ENCODE data around the gene TMPRSS15.

Gene TMPRSS15

GRCh38 chr21:18252680-18253079 lies 150.9 kb downstream of the TMPRSS15 start:
- no peaks in the 10 kb centered on the region for H3K36me3 ChIP-seq (ENCODE audit: control insufficient read depth in 1 of 2, insufficient read depth in 2 of 2, low read length in 2 of 2)
- DNase-seq, result no peak
- no peaks in the 10 kb centered on the region for H3K27me3 ChIP-seq (ENCODE audit: insufficient read depth, low read length)
- H3K4me3 ChIP-seq (ENCODE audit: low read depth, low read length), result no peak overlapping the region
- WGBS (ENCODE audit: extremely low coverage, insufficient coverage, insufficient read length), result no CpG with 5 or more reads among the region's 5 CpGs
- no peak overlapping the region for H2BK5ac ChIP-seq (ENCODE audit: low read depth, low read length, poor library complexity)
- H3K9me3 ChIP-seq (ENCODE audit: insufficient read depth, low read depth, low read length), result no peaks in the 10 kb centered on the region
- no peak overlapping the region for H2AFZ ChIP-seq (ENCODE audit: insufficient read depth, low read length, poor library complexity)
- no peak overlapping the region for H4K8ac ChIP-seq (ENCODE audit: low read depth, low read length)
- H3K9ac ChIP-seq (ENCODE audit: low read length), result no peak overlapping the region
- H2AK5ac ChIP-seq (ENCODE audit: low read length), result no peak overlapping the region
- no peak overlapping the region for H4K12ac ChIP-seq (ENCODE audit: low read depth, low read length)
- no peak overlapping the region for H3K4ac ChIP-seq (ENCODE audit: low read depth, low read length)
- no peak overlapping the region for H3K27ac ChIP-seq (ENCODE audit: low read depth, low read length)
- H3K18ac ChIP-seq (ENCODE audit: low read length), result no peak overlapping the region
- no peak overlapping the region for H2BK12ac ChIP-seq (ENCODE audit: low read length)
- H2BK120ac ChIP-seq (ENCODE audit: insufficient read depth, low read length, poor library complexity), result no peak overlapping the region
- H4K91ac ChIP-seq (ENCODE audit: low read depth, low read length), result no peak overlapping the region
- no peaks in the 10 kb centered on the region for H3K79me2 ChIP-seq (ENCODE audit: control insufficient read depth, insufficient read depth, low read length, poor library complexity)
- no peak overlapping the region for H3K23ac ChIP-seq (ENCODE audit: low read length)
- no peak overlapping the region for H3K4me2 ChIP-seq (ENCODE audit: low read length)
- no peak overlapping the region for H3K14ac ChIP-seq (ENCODE audit: low read length)
- H3K79me1 ChIP-seq (ENCODE audit: low read length), result no peaks in the 10 kb centered on the region
- H3K4me1 ChIP-seq (ENCODE audit: control insufficient read depth in 1 of 2, insufficient read depth in 2 of 2, low read length in 2 of 2), result no peaks in the 10 kb centered on the region

DNA sequence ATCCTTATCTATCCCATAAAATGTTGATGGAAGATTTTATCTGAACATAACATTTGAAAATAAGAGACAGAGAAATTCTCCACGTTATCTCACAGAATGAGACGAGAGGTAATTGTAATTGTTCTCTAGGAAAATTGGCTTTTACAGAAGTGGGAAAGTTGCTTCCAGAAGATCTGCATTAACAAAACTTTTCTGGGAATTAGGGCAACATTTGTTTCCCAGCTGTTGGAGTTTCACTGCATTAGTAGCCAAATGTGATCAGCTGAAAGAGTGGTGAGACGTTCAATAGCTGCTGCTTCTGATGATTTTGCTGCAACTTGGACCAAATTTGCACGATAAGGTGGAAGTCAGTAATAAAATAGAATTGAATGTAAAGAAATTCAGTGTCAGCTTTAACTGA lies 151.3 kb downstream of the TMPRSS15 start:
- WGBS (ENCODE audit: extremely low coverage, insufficient coverage, insufficient read length), result no CpG with 5 or more reads among the region's 4 CpGs

DNA sequence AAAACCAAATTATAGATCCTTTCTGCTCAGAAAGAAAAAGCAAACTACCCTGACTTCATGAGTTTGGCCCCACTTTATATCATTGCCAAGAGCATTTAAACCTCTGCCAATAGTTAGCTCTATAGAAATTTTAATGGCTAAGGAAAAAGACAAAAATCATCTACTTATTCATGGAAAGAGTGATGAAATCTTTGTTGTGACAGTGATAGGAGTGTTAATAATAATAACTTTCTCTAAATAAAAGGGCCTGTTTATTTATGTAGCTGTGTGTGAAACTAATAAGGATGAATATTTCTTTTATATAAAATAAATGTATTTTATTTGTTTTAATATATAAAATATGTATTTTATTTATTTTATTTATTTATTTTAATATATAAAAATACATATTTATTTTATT lies 152.5 kb downstream of the TMPRSS15 start:
- H2AK5ac ChIP-seq (ENCODE audit: low read length), result no peak overlapping the region
- no peak overlapping the region for H3K4me2 ChIP-seq (ENCODE audit: low read length)
- DNase-seq, result no peak
- no peak overlapping the region for H3K27ac ChIP-seq (ENCODE audit: low read depth, low read length)
- no peak overlapping the region for H2BK120ac ChIP-seq (ENCODE audit: insufficient read depth, low read length, poor library complexity)
- peaks cover under 1% of the 10 kb centered on the region for H3K27me3 ChIP-seq (ENCODE audit: insufficient read depth, low read length)
- H3K23ac ChIP-seq (ENCODE audit: low read length), result no peak overlapping the region
- no peak overlapping the region for H3K18ac ChIP-seq (ENCODE audit: low read length)
- H3K79me1 ChIP-seq (ENCODE audit: low read length), result no peaks in the 10 kb centered on the region
- H3K36me3 ChIP-seq (ENCODE audit: control insufficient read depth in 1 of 2, insufficient read depth in 2 of 2, low read length in 2 of 2), result no peaks in the 10 kb centered on the region
- no peaks in the 10 kb centered on the region for H3K79me2 ChIP-seq (ENCODE audit: control insufficient read depth, insufficient read depth, low read length, poor library complexity)
- H3K4me1 ChIP-seq (ENCODE audit: control insufficient read depth in 1 of 2, insufficient read depth in 2 of 2, low read length in 2 of 2), result no peaks in the 10 kb centered on the region
- no peak overlapping the region for H3K14ac ChIP-seq (ENCODE audit: low read length)
- H3K4ac ChIP-seq (ENCODE audit: low read depth, low read length), result no peak overlapping the region
- no peak overlapping the region for H3K4me3 ChIP-seq (ENCODE audit: low read depth, low read length)
- no peak overlapping the region for H4K12ac ChIP-seq (ENCODE audit: low read depth, low read length)
- H4K91ac ChIP-seq (ENCODE audit: low read depth, low read length), result no peak overlapping the region
- H2BK5ac ChIP-seq (ENCODE audit: low read depth, low read length, poor library complexity), result no peak overlapping the region
- H2AFZ ChIP-seq (ENCODE audit: insufficient read depth, low read length, poor library complexity), result no peak overlapping the region
- H3K9me3 ChIP-seq (ENCODE audit: insufficient read depth, low read depth, low read length), result no peaks in the 10 kb centered on the region
- no peak overlapping the region for H2BK12ac ChIP-seq (ENCODE audit: low read length)
- no peak overlapping the region for H3K9ac ChIP-seq (ENCODE audit: low read length)
- no peak overlapping the region for H4K8ac ChIP-seq (ENCODE audit: low read depth, low read length)

More for the DNA sequence above, 151.3 kb downstream of the TMPRSS15 start:
- Histone ChIP-seq H4K12ac (ENCODE audit: low read depth, low read length) (no peak overlapping the region), H2AK5ac (ENCODE audit: low read length) (no peak overlapping the region), H3K9me3 (ENCODE audit: insufficient read depth, low read depth, low read length) (no peaks in the 10 kb centered on the region), H3K4ac (ENCODE audit: low read depth, low read length) (no peak overlapping the region), H3K79me2 (ENCODE audit: control insufficient read depth, insufficient read depth, low read length, poor library complexity) (no peaks in the 10 kb centered on the region), H3K4me2 (ENCODE audit: low read length) (no peak overlapping the region), H2BK12ac (ENCODE audit: low read length) (no peak overlapping the region), H2BK120ac (ENCODE audit: insufficient read depth, low read length, poor library complexity) (no peak overlapping the region), H4K8ac (ENCODE audit: low read depth, low read length) (no peak overlapping the region), H3K14ac (ENCODE audit: low read length) (no peak overlapping the region), H3K9ac (ENCODE audit: low read length) (no peak overlapping the region), H3K27me3 (ENCODE audit: insufficient read depth, low read length) (no peaks in the 10 kb centered on the region), H3K36me3 (ENCODE audit: control insufficient read depth in 1 of 2, insufficient read depth in 2 of 2, low read length in 2 of 2) (no peaks in the 10 kb centered on the region), H3K27ac (ENCODE audit: low read depth, low read length) (no peak overlapping the region), H2BK5ac (ENCODE audit: low read depth, low read length, poor library complexity) (no peak overlapping the region), H2AFZ (ENCODE audit: insufficient read depth, low read length, poor library complexity) (no peak overlapping the region), H3K18ac (ENCODE audit: low read length) (no peak overlapping the region), H3K79me1 (ENCODE audit: low read length) (no peaks in the 10 kb centered on the region), H4K91ac (ENCODE audit: low read depth, low read length) (no peak overlapping the region), H3K4me3 (ENCODE audit: low read depth, low read length) (no peak overlapping the region), H3K4me1 (ENCODE audit: control insufficient read depth in 1 of 2, insufficient read depth in 2 of 2, low read length in 2 of 2) (no peaks in the 10 kb centered on the region), H3K23ac (ENCODE audit: low read length) (no peak overlapping the region)
- DNase-seq, result no peak

GRCh38 chr21:18249672-18250071 lies 153.9 kb downstream of the TMPRSS15 start:
- Histone ChIP-seq H2AK5ac (ENCODE audit: low read length) (no peak overlapping the region), H3K14ac (ENCODE audit: low read length) (no peak overlapping the region), H3K27me3 (ENCODE audit: insufficient read depth, low read length) (peaks cover 14% of the 10 kb centered on the region), H4K12ac (ENCODE audit: low read depth, low read length) (no peak overlapping the region), H3K9me3 (ENCODE audit: insufficient read depth, low read depth, low read length) (peaks cover 3% of the 10 kb centered on the region), H3K79me1 (ENCODE audit: low read length) (no peaks in the 10 kb centered on the region), H3K4ac (ENCODE audit: low read depth, low read length) (no peak overlapping the region), H3K18ac (ENCODE audit: low read length) (no peak overlapping the region), H4K91ac (ENCODE audit: low read depth, low read length) (no peak overlapping the region), H3K23ac (ENCODE audit: low read length) (no peak overlapping the region), H3K4me2 (ENCODE audit: low read length) (no peak overlapping the region), H2BK5ac (ENCODE audit: low read depth, low read length, poor library complexity) (no peak overlapping the region), H3K36me3 (ENCODE audit: control insufficient read depth in 1 of 2, insufficient read depth in 2 of 2, low read length in 2 of 2) (no peaks in the 10 kb centered on the region), H3K4me1 (ENCODE audit: control insufficient read depth in 1 of 2, insufficient read depth in 2 of 2, low read length in 2 of 2) (peaks cover 5% of the 10 kb centered on the region in 2 experiments), H2AFZ (ENCODE audit: insufficient read depth, low read length, poor library complexity) (no peak overlapping the region), H3K4me3 (ENCODE audit: low read depth, low read length) (no peak overlapping the region), H3K27ac (ENCODE audit: low read depth, low read length) (no peak overlapping the region), H2BK12ac (ENCODE audit: low read length) (no peak overlapping the region), H3K9ac (ENCODE audit: low read length) (no peak overlapping the region), H2BK120ac (ENCODE audit: insufficient read depth, low read length, poor library complexity) (no peak overlapping the region), H3K79me2 (ENCODE audit: control insufficient read depth, insufficient read depth, low read length, poor library complexity) (no peaks in the 10 kb centered on the region), H4K8ac (ENCODE audit: low read depth, low read length) (no peak overlapping the region)
- DNase-seq, result no peak
- WGBS (ENCODE audit: extremely low coverage, insufficient coverage, insufficient read length), result no CpG with 5 or more reads among the region's 2 CpGs

Measured in trophoblast cell (in vitro differentiated cells and primary cell).